ENCODE data around the gene C11orf71. TPM values are rescaled to one million over a fixed set of nuclear protein-coding genes. Genes with fewer than 3 reads are reported as not detected.

The C11orf71 gene
- total and polyA plus RNA-seq, 11 donors, result 2.3 to 13.4 (median 8.6) TPM

GRCh38 chr11:114426280-114426679 is 26.0 kb upstream of the C11orf71 start:
- TF ChIP-seq, protein P1, sequence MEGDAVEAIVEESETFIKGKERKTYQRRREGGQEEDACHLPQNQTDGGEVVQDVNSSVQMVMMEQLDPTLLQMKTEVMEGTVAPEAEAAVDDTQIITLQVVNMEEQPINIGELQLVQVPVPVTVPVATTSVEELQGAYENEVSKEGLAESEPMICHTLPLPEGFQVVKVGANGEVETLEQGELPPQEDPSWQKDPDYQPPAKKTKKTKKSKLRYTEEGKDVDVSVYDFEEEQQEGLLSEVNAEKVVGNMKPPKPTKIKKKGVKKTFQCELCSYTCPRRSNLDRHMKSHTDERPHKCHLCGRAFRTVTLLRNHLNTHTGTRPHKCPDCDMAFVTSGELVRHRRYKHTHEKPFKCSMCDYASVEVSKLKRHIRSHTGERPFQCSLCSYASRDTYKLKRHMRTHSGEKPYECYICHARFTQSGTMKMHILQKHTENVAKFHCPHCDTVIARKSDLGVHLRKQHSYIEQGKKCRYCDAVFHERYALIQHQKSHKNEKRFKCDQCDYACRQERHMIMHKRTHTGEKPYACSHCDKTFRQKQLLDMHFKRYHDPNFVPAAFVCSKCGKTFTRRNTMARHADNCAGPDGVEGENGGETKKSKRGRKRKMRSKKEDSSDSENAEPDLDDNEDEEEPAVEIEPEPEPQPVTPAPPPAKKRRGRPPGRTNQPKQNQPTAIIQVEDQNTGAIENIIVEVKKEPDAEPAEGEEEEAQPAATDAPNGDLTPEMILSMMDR (IDR thresholded peaks at IDR 0.05), result no peak
- TF ChIP-seq POLR2A (IDR thresholded peaks at IDR 0.05), result no peak
- 93 to 100% (median 96%) methylated on average over 4 of the region's 4 CpGs for WGBS, 4 donors
- ATAC-seq, result no peak

GRCh38 chr11:114416441-114416961 is 16.2 kb upstream of the C11orf71 start:
- Histone ChIP-seq H3K4me3 (no peak overlapping the region), H3K36me3 (peaks cover 0 to 6% (median 0%) of the 10 kb centered on the region in 9 donors), H3K27ac (no peak overlapping the region), H3K27me3 (no peaks in the 10 kb centered on the region), H3K9me3 (no peaks in the 10 kb centered on the region), H3K4me1 (peaks cover 0 to 8% (median 0%) of the 10 kb centered on the region in 12 donors)
- no peak for DNase-seq
- intact Hi-C loops (cut with DNase I), result no loop called here
- ATAC-seq, result peak in 2 of 4 donors; percentile 48 to 56
- TF ChIP-seq POLR2A (IDR thresholded peaks at IDR 0.05), result no peak
- TF ChIP-seq, protein P1 (IDR thresholded peaks at IDR 0.05), result no peak

More at GRCh38 chr11:114426280-114426679, 26.0 kb upstream of the C11orf71 start:
- Histone ChIP-seq H3K4me3 (no peak overlapping the region), H3K27ac (no peak overlapping the region), H3K4me1 (no peaks in the 10 kb centered on the region), H3K36me3 (peaks cover 0 to 4% (median 0%) of the 10 kb centered on the region in 9 donors), H3K9me3 (no peaks in the 10 kb centered on the region), H3K27me3 (no peaks in the 10 kb centered on the region)
- intact Hi-C loops (cut with DNase I), result no loop called here
- no peak for DNase-seq

- DNase-seq, result no peak
- Histone ChIP-seq H3K9me3 (no peaks in the 10 kb centered on the region), H3K36me3 (peaks cover 0 to 28% (median 21%) of the 10 kb centered on the region in 9 donors), H3K27ac (no peak overlapping the region), H3K27me3 (no peaks in the 10 kb centered on the region), H3K4me3 (no peak overlapping the region), H3K4me1 (peaks cover 0 to 8% (median 0%) of the 10 kb centered on the region in 12 donors)
- ATAC-seq, result no peak
- intact Hi-C loops (cut with DNase I), result no loop called here
- TF ChIP-seq POLR2A (IDR thresholded peaks at IDR 0.05), result no peak
- TF ChIP-seq, protein P1 (IDR thresholded peaks at IDR 0.05), result no peak
- WGBS, 4 donors, result 87 to 94% (median 92%) methylated on average over 10 of the region's 10 CpGs
These were observed 13.6 kb upstream of the C11orf71 start for GRCh38 chr11:114413958-114414357.

GRCh38 chr11:114412946-114413345 is 12.6 kb upstream of the C11orf71 start:
- Histone ChIP-seq H3K27me3 (no peaks in the 10 kb centered on the region), H3K9me3 (no peaks in the 10 kb centered on the region), H3K4me3 (no peak overlapping the region), H3K36me3 (peaks cover 0 to 39% (median 30%) of the 10 kb centered on the region in 9 donors), H3K27ac (no peak overlapping the region), H3K4me1 (peaks cover 0 to 8% (median 0%) of the 10 kb centered on the region in 12 donors)
- TF ChIP-seq POLR2A (IDR thresholded peaks at IDR 0.05), result no peak
- TF ChIP-seq, protein P1 (IDR thresholded peaks at IDR 0.05), result no peak
- intact Hi-C loops (cut with DNase I), result no loop called here
- DNase-seq, result no peak
- WGBS, 4 donors, result 94 to 99% (median 95%) methylated on average over 4 of the region's 4 CpGs
- no peak for ATAC-seq
